Measurements from ENCODE around the gene TRIP13. TPM values are rescaled to one million over a fixed set of nuclear protein-coding genes. Genes with fewer than 3 reads are reported as not detected.
"Not testable (repeated sequence)": the region's sequence is repeated elsewhere in the genome, so short reads cannot be mapped to it uniquely, and the experiment has no call there.

The TRIP13 gene, protein sequence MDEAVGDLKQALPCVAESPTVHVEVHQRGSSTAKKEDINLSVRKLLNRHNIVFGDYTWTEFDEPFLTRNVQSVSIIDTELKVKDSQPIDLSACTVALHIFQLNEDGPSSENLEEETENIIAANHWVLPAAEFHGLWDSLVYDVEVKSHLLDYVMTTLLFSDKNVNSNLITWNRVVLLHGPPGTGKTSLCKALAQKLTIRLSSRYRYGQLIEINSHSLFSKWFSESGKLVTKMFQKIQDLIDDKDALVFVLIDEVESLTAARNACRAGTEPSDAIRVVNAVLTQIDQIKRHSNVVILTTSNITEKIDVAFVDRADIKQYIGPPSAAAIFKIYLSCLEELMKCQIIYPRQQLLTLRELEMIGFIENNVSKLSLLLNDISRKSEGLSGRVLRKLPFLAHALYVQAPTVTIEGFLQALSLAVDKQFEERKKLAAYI
- total RNA-seq = 1 to 10 TPM in 1 of 4 donors, under 1 TPM in 3; 0.41 to 1.6 (median 0.50) TPM

DNA sequence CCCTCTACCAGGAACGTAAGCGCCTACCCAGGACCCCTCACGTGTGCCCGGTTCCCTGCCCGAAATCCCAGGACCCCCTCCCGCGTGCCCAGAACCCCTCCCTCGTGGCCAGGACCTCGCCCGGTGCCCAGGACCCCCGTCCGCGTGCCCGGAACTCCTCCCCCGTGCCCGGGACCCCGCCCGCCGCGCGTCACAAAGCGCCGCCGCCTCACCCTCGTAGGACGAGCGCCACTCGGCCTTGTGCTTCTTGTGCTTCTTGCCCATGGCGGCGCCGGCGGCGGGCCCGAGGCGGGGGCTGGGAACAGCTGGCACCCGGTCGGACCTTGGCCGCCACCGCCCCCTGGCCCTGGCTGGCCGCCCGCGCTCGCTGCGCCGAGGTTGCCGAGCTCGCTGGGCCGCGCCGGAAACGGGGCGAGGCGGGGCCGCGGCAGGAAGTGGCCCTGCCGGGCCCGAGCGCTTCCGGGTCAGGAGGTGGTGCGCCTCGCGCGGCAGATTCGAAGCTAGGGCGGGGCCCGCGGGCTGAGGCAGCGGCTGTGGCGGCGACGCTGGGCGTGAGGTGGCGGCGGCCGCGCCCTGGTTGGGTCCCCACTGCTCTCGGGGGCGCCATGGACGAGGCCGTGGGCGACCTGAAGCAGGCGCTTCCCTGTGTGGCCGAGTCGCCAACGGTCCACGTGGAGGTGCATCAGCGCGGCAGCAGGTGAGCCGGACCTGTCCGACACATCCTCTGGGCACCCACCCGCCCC lies at the start of gene TRIP13, which contains the start of gene BRD9:
TRIP13 (plus strand) TSS at position 491 of the 743 bp plus-strand sequence; CDS start at position 606, 115 bp downstream.
BRD9 (minus strand) TSS at position 408 of the 743 bp plus-strand sequence; CDS start at position 264, 144 bp downstream.
- in situ Hi-C loops (cut with MboI; ENCODE audit: low sequenced_read_pairs in 4 of 4) (no loop called here), intact Hi-C loops (cut with DNase I; ENCODE audit: low total_unique reads) (loop anchor here (1.0 to 10.0 kb wide), 4 partner anchors 108 to 452 kb away; partner anchors contain the start of genes CEP72, CLPTM1L, TPPP and ZDHHC11B)
- DNase-seq (peak; percentile 52 to 68), ATAC-seq (peak; percentile 92 to 95)
- Histone ChIP-seq H3K27me3 (no peaks in the 10 kb centered on the region), H3K4me3 (peak within 1 kb of the TSS; percentile 73 to 88 (median 78)), H3K36me3 (peaks cover 0 to 38% of the 10 kb centered on the region in 2 donors), H3K9me3 (no peaks in the 10 kb centered on the region), H3K27ac (peak within 1 kb of the TSS; percentile 83 to 96 (median 92)), H3K4me1 (peaks cover 15 to 16% of the 10 kb centered on the region in 2 donors)
- TF ChIP-seq, protein P1, sequence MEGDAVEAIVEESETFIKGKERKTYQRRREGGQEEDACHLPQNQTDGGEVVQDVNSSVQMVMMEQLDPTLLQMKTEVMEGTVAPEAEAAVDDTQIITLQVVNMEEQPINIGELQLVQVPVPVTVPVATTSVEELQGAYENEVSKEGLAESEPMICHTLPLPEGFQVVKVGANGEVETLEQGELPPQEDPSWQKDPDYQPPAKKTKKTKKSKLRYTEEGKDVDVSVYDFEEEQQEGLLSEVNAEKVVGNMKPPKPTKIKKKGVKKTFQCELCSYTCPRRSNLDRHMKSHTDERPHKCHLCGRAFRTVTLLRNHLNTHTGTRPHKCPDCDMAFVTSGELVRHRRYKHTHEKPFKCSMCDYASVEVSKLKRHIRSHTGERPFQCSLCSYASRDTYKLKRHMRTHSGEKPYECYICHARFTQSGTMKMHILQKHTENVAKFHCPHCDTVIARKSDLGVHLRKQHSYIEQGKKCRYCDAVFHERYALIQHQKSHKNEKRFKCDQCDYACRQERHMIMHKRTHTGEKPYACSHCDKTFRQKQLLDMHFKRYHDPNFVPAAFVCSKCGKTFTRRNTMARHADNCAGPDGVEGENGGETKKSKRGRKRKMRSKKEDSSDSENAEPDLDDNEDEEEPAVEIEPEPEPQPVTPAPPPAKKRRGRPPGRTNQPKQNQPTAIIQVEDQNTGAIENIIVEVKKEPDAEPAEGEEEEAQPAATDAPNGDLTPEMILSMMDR (IDR thresholded peaks at IDR 0.05 in 4 of 5, conservative IDR thresholded peaks at IDR 0.05 in 1 of 5) = no peak
- peak in 1 of 2 donors; percentile 57 for TF ChIP-seq POLR2A (IDR thresholded peaks at IDR 0.05)

DNA sequence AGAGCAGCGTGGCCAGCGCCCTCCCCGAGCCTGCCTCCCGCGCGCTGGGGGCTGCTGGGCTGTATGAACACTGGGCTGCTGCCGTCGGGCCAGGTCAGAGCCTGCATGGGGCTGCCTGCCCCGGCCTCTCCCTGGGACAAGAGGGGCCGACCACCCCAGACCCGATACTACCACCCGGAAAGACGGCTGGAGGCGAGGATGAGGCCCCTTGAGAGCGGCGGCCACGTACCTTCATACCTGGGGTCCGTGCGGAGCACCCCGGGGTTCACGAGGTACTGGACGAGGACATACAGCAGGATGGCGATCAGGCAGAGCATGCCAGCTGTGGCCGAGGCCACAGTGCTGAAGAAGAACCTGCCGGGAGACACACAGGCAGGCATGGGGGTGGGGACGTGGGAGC lies 49.3 kb upstream of the TRIP13 start:
- H3K4me3 ChIP-seq; H3K36me3 ChIP-seq; intact Hi-C loops (cut with DNase I; ENCODE audit: low total_unique reads); in situ Hi-C loops (cut with MboI; ENCODE audit: low sequenced_read_pairs in 4 of 4); H3K4me1 ChIP-seq; H3K27ac ChIP-seq; H3K9me3 ChIP-seq; ATAC-seq; H3K27me3 ChIP-seq: not testable (repeated sequence)
- peak in 1 of 2 donors; percentile 8 for DNase-seq

DNA sequence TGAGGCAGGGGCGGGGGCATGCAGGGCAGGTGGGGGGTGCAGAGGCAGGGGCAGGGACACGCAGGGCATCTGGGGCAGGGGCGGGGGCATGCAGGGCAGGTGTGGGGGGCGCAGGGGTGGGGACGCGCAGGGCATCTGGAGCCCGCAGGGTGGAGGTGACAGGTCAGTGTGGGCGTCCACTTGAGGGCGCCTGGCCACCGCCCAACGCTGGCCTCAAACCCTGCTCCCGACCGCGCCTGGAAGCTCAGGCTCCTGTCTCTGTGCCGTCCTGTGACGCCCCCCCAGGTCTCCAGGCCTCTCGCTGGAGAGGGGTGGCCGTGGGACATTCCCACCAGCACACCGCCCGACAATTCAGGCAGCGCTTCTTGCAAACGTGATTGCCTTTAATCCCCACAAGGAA lies 48.8 kb upstream of the TRIP13 start:
- H3K4me1 ChIP-seq; H3K9me3 ChIP-seq; H3K36me3 ChIP-seq; in situ Hi-C loops (cut with MboI; ENCODE audit: low sequenced_read_pairs in 4 of 4); intact Hi-C loops (cut with DNase I; ENCODE audit: low total_unique reads); H3K27ac ChIP-seq; H3K4me3 ChIP-seq; H3K27me3 ChIP-seq; DNase-seq; ATAC-seq: not testable (repeated sequence)

DNA sequence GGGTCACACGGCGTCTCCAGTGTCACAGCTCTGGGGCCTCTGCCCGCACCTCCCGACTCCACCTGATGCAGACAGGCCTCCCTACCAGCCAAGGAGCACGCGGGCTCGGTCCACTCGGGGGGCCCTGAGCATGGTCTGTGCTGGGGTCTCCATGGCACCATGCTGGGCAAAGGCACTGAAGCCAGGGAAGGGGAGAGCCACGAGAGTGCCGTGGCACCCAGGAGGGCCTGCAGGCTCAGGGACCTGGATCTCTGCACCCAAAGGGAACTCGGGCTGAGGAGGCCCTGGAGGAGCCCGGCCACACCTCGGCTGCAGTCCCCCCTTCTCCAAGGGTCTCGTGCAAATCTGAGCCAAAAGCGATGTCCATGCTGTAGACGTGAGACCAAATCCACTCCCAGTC lies 48.3 kb upstream of the TRIP13 start:
- H3K27me3 ChIP-seq; ATAC-seq; DNase-seq; intact Hi-C loops (cut with DNase I; ENCODE audit: low total_unique reads); H3K9me3 ChIP-seq; H3K27ac ChIP-seq; H3K4me3 ChIP-seq; in situ Hi-C loops (cut with MboI; ENCODE audit: low sequenced_read_pairs in 4 of 4); H3K36me3 ChIP-seq; H3K4me1 ChIP-seq: not testable (repeated sequence)

DNA sequence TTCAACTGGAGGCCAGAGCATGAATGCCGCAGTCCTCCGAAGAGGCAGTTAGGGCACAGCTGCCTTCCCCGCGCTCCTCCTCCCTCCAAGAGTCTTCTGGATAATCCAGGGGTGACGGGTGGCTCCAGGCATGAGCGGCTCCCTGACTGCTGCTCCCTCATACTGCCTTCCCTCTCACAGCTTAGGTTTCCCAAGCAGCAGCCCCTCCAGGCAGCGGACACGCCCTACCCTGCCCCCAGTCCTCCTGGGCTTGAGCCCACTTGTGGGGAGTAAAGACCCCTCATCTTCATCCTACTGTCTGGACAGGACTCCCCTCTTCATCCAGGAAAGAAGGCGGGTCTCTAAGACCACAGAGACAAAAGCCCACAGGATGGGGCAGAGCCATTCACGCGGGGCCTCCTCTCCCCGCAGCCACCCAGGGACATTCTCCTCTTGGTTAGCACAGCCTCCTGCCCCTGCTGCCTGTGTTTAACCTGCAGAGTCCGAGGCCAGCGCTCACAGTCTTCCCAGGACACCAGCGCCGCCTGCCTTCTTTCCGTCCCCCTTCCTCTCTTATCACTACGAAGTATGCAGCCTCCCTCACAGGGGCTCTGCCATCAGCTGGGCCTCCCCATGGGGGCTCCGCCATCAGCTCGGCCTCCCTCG lies 47.5 kb upstream of the TRIP13 start:
- ATAC-seq; H3K27me3 ChIP-seq; in situ Hi-C loops (cut with MboI; ENCODE audit: low sequenced_read_pairs in 4 of 4); intact Hi-C loops (cut with DNase I; ENCODE audit: low total_unique reads); H3K27ac ChIP-seq; H3K36me3 ChIP-seq; H3K9me3 ChIP-seq; H3K4me1 ChIP-seq; DNase-seq; H3K4me3 ChIP-seq: not testable (repeated sequence)

DNA sequence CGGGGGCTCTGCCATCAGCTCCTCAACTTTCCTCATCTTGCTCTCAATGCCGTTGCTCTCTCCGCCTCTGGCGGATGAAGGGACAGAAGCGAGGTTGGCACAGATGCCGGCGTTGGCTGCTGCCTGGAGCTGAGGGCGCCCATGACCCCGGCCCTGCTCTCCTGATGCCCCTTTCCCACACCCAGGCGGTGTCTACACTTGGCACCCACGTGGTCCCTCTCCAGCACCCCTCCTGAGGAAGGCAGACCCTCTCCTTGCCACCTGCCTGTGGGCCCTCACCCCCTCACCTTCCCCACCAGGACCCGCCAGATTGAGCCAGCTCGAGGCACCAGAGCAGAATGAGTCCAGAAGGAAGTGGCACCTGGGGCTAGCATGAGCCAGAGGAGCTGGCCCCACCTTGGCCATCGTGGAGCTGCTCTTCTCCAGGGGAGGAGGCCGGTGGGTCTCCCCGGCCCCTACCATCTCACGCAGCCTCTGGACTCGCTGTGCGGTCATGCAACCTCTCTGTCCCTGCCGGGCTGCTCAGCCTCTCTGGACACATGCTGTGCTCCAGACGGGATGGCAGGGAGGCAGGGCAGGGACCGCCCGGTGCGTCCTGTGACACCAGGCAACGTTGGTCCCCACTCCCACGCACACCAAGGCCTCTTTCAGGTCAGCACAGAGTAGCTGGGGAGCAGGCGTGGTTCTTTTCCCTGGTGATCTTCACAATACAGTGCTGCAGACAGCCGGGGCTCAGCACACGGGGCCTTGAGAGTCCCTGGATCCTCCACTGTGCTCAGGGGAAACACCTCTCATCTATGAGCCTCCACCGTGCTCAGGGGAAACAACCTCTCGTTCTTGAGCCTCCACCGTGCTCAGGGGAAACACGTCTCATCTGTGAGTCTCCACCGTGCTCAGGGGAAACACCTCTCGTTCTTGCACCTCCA lies 46.7 kb upstream of the TRIP13 start:
- peaks cover 8 to 15% (median 13%) of the 10 kb centered on the region in 3 donors for H3K27me3 ChIP-seq
- in situ Hi-C loops (cut with MboI; ENCODE audit: low sequenced_read_pairs in 4 of 4); H3K36me3 ChIP-seq; DNase-seq; H3K9me3 ChIP-seq; intact Hi-C loops (cut with DNase I; ENCODE audit: low total_unique reads); H3K4me1 ChIP-seq; ATAC-seq; H3K4me3 ChIP-seq; H3K27ac ChIP-seq: not testable (repeated sequence)

DNA sequence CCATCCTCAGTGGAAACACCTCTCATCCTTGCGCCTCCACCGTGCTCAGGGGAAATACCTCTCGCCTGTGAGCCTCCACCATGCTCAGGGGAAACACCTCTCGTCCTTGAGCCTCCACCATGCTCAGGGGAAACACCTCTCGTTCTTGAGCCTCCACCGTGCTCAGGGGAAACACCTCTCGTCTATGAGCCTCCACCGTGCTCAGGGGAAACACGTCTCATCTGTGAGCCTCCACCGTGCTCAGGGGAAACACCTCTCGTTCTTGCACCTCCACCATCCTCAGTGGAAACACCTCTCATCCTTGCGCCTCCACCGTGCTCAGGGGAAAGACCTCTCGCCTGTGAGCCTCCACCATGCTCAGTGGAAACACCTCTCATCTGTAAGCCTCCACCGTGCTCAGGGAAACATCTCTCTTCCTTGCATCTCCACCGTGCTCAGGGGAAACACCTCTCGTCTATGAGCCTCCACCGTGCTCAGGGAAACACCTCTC lies 46.0 kb upstream of the TRIP13 start:
- intact Hi-C loops (cut with DNase I; ENCODE audit: low total_unique reads); ATAC-seq: not testable (repeated sequence)

DNA sequence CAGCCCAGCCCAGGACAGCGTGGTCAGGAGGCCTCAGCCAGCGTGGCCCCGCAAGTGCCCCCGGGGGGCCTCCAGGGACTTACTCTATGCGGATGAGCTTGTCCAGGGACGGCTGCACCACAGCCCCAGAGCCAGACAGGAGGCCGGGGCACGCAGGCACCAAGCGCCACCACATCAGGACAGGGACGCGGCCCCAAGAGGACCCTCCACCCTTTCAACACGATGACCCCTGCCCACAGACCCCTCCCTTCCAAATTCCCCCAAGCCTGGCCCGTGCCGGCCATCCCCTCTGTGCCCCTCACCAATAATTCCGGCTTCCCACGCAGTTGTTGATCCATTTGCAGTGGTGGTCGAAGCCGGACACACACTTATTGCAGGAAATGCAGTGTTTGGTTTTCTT lies 45.5 kb upstream of the TRIP13 start:
- H3K27me3 ChIP-seq = peaks cover 20 to 23% (median 21%) of the 10 kb centered on the region in 3 donors
- DNase-seq = peak in 1 of 2 donors; percentile 5
- H3K27ac ChIP-seq; intact Hi-C loops (cut with DNase I; ENCODE audit: low total_unique reads); ATAC-seq; H3K4me3 ChIP-seq; H3K4me1 ChIP-seq; H3K36me3 ChIP-seq; in situ Hi-C loops (cut with MboI; ENCODE audit: low sequenced_read_pairs in 4 of 4); H3K9me3 ChIP-seq: not testable (repeated sequence)

More for the DNA sequence above, 46.0 kb upstream of the TRIP13 start:
- DNase-seq = peak in 1 of 2 donors; percentile 8
- peaks cover 14 to 22% (median 21%) of the 10 kb centered on the region in 3 donors for H3K27me3 ChIP-seq
- H3K9me3 ChIP-seq; H3K27ac ChIP-seq; in situ Hi-C loops (cut with MboI; ENCODE audit: low sequenced_read_pairs in 4 of 4); H3K4me1 ChIP-seq; H3K36me3 ChIP-seq; H3K4me3 ChIP-seq: not testable (repeated sequence)

DNA sequence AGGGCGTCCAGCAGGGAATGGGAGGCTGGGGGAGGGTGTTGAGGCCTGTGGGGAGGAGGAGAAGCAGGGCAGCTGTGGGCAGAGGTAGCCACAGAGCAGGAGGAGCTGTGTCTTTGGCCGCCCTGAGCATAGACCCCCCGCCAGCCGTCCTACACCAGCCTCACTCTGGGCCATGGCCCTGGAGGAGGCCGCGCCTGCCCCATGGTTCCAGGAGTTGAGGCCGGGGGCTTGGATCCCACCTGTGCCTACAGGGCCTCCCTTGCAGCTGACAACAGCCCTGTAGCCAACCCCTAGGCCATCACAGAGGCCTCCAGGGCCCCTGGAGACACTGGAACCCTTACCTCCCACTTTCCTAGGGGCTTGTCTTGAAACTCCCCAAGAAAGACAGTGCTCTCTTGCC lies 44.9 kb upstream of the TRIP13 start:
- in situ Hi-C loops (cut with MboI; ENCODE audit: low sequenced_read_pairs in 4 of 4); ATAC-seq; H3K4me1 ChIP-seq; H3K27ac ChIP-seq; H3K36me3 ChIP-seq; H3K9me3 ChIP-seq; H3K4me3 ChIP-seq; DNase-seq; intact Hi-C loops (cut with DNase I; ENCODE audit: low total_unique reads): not testable (repeated sequence)
- peaks cover 24 to 29% (median 27%) of the 10 kb centered on the region in 3 donors for H3K27me3 ChIP-seq

Data from gastrocnemius medialis (tissue), 4 donors.